ENCODE data around the gene UNC5C. TPM values are rescaled to one million over a fixed set of nuclear protein-coding genes. Genes with fewer than 3 reads are reported as not detected.

Gene UNC5C
- total RNA-seq, 3 donors from 2014 or later (not counting 1 experiment from before 2014, with no cell fraction given), result not detected

DNA sequence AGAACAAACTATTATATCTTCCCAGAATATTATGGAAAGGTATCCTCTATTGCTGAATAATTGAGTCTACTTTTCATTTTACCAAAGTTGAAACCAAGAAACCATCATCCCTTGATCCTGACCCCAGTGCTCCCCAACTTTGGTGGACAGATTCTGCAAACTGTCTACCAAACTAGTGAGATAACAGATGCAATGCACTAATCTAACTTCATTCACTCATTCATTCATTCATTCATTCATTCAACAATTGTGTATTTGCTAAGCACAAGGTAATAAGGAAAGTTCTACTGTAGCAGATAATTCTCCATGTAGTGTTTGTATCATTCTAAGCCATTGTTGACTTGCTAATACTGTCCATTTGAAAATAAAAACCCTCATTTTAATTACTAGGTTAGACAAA, 150.6 kb downstream of the UNC5C start:
- H3K4me1 Mint-ChIP-seq, result no peaks in the 10 kb centered on the region
- no peaks in the 10 kb centered on the region for H3K36me3 ChIP-seq (ENCODE audit: control insufficient read depth, insufficient read depth, low read length)
- intact Hi-C loops (cut with micrococcal nuclease), result no loop called here
- H3K9me3 ChIP-seq (ENCODE audit: control insufficient read depth, insufficient read depth, low read length), result peaks cover 2% of the 10 kb centered on the region
- peaks cover 2 to 4% of the 10 kb centered on the region in 2 donors for H3K9me3 Mint-ChIP-seq
- TF ChIP-seq, protein P1, sequence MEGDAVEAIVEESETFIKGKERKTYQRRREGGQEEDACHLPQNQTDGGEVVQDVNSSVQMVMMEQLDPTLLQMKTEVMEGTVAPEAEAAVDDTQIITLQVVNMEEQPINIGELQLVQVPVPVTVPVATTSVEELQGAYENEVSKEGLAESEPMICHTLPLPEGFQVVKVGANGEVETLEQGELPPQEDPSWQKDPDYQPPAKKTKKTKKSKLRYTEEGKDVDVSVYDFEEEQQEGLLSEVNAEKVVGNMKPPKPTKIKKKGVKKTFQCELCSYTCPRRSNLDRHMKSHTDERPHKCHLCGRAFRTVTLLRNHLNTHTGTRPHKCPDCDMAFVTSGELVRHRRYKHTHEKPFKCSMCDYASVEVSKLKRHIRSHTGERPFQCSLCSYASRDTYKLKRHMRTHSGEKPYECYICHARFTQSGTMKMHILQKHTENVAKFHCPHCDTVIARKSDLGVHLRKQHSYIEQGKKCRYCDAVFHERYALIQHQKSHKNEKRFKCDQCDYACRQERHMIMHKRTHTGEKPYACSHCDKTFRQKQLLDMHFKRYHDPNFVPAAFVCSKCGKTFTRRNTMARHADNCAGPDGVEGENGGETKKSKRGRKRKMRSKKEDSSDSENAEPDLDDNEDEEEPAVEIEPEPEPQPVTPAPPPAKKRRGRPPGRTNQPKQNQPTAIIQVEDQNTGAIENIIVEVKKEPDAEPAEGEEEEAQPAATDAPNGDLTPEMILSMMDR (IDR thresholded peaks at IDR 0.05), result no peak
- ATAC-seq (no peak), DNase-seq (no peak)
- no peaks in the 10 kb centered on the region for H3K27me3 ChIP-seq (ENCODE audit: control insufficient read depth, insufficient read depth, low read length)
- no peak overlapping the region for H3K4me3 ChIP-seq (ENCODE audit: low read length)
- H3K27me3 Mint-ChIP-seq (ENCODE audit: low read depth in 2 of 2), result peaks cover 0 to 2% of the 10 kb centered on the region in 2 donors
- H3K36me3 Mint-ChIP-seq, result no peaks in the 10 kb centered on the region
- no peak overlapping the region for H3K4me3 Mint-ChIP-seq
- H3K4me1 ChIP-seq (ENCODE audit: control insufficient read depth, insufficient read depth, low read length), result no peaks in the 10 kb centered on the region
- H3K27ac Mint-ChIP-seq, result no peak overlapping the region
- H3K27ac ChIP-seq (ENCODE audit: low read length), result no peak overlapping the region

- no peaks in the 10 kb centered on the region for H3K36me3 ChIP-seq (ENCODE audit: control insufficient read depth, insufficient read depth, low read length)
- intact Hi-C loops (cut with micrococcal nuclease), result no loop called here
- Mint-ChIP-seq H3K9me3 (peaks cover 2 to 4% of the 10 kb centered on the region in 2 donors), H3K4me1 (no peaks in the 10 kb centered on the region), H3K27ac (no peak overlapping the region), H3K4me3 (no peak overlapping the region), H3K27me3 (ENCODE audit: low read depth in 2 of 2) (peaks cover 0 to 2% of the 10 kb centered on the region in 2 donors), H3K36me3 (no peaks in the 10 kb centered on the region)
- no peaks in the 10 kb centered on the region for H3K27me3 ChIP-seq (ENCODE audit: control insufficient read depth, insufficient read depth, low read length)
- H3K9me3 ChIP-seq (ENCODE audit: control insufficient read depth, insufficient read depth, low read length), result peaks cover 2% of the 10 kb centered on the region
- ATAC-seq (no peak), DNase-seq (no peak)
- no peak overlapping the region for H3K4me3 ChIP-seq (ENCODE audit: low read length)
- TF ChIP-seq, protein P1 (IDR thresholded peaks at IDR 0.05), result no peak
- WGBS (ENCODE audit: insufficient coverage), result no CpG with 5 or more reads among the region's 2 CpGs
- H3K27ac ChIP-seq (ENCODE audit: low read length), result no peak overlapping the region
- no peaks in the 10 kb centered on the region for H3K4me1 ChIP-seq (ENCODE audit: control insufficient read depth, insufficient read depth, low read length)
Observed at GRCh38 chr4:95394752-95395306, 153.9 kb downstream of the UNC5C start.

GRCh38 chr4:95393821-95394220, 155.0 kb downstream of the UNC5C start:
- no peaks in the 10 kb centered on the region for H3K27me3 Mint-ChIP-seq (ENCODE audit: low read depth in 2 of 2)
- H3K4me3 Mint-ChIP-seq, result no peak overlapping the region
- intact Hi-C loops (cut with micrococcal nuclease), result no loop called here
- ATAC-seq, result no peak
- Histone ChIP-seq H3K27me3 (ENCODE audit: control insufficient read depth, insufficient read depth, low read length) (no peaks in the 10 kb centered on the region), H3K36me3 (ENCODE audit: control insufficient read depth, insufficient read depth, low read length) (no peaks in the 10 kb centered on the region), H3K4me3 (ENCODE audit: low read length) (no peak overlapping the region), H3K4me1 (ENCODE audit: control insufficient read depth, insufficient read depth, low read length) (no peaks in the 10 kb centered on the region), H3K9me3 (ENCODE audit: control insufficient read depth, insufficient read depth, low read length) (peaks cover 2% of the 10 kb centered on the region), H3K27ac (ENCODE audit: low read length) (no peak overlapping the region)
- no peak for DNase-seq
- no peaks in the 10 kb centered on the region for H3K4me1 Mint-ChIP-seq
- TF ChIP-seq, protein P1 (IDR thresholded peaks at IDR 0.05), result no peak
- no peak overlapping the region for H3K27ac Mint-ChIP-seq
- no peaks in the 10 kb centered on the region for H3K36me3 Mint-ChIP-seq
- WGBS (ENCODE audit: insufficient coverage), result no CpG with 5 or more reads among the region's 1 CpG
- peaks cover 0 to 4% of the 10 kb centered on the region in 2 donors for H3K9me3 Mint-ChIP-seq

GRCh38 chr4:95388911-95389310, 159.9 kb downstream of the UNC5C start:
- Histone ChIP-seq H3K27ac (ENCODE audit: low read length) (no peak overlapping the region), H3K9me3 (ENCODE audit: control insufficient read depth, insufficient read depth, low read length) (no peaks in the 10 kb centered on the region), H3K36me3 (ENCODE audit: control insufficient read depth, insufficient read depth, low read length) (no peaks in the 10 kb centered on the region), H3K4me3 (ENCODE audit: low read length) (no peak overlapping the region), H3K27me3 (ENCODE audit: control insufficient read depth, insufficient read depth, low read length) (no peaks in the 10 kb centered on the region), H3K4me1 (ENCODE audit: control insufficient read depth, insufficient read depth, low read length) (no peaks in the 10 kb centered on the region)
- H3K4me1 Mint-ChIP-seq, result no peaks in the 10 kb centered on the region
- no peak for DNase-seq
- H3K36me3 Mint-ChIP-seq, result no peaks in the 10 kb centered on the region
- no peak for ATAC-seq
- intact Hi-C loops (cut with micrococcal nuclease), result no loop called here
- H3K4me3 Mint-ChIP-seq, result no peak overlapping the region
- H3K27ac Mint-ChIP-seq, result no peak overlapping the region
- no peaks in the 10 kb centered on the region for H3K27me3 Mint-ChIP-seq (ENCODE audit: low read depth in 2 of 2)
- TF ChIP-seq, protein P1 (IDR thresholded peaks at IDR 0.05), result no peak
- peaks cover 0 to 7% of the 10 kb centered on the region in 2 donors for H3K9me3 Mint-ChIP-seq
